GM12878 (cell line): ENCODE data around the gene ADCY5. TPM values are rescaled to one million over a fixed set of nuclear protein-coding genes. Genes with fewer than 3 reads are reported as not detected.

Experiments
- DPF2 ChIP-seq: fragments of 450-650 bp; IDR thresholded peaks from 2 replicates; pipeline ENCODE4 v1.6.1; 2017; ENCODE audit warnings: mild to moderate bottlenecking
- KDM1A ChIP-seq: fragments of 200-600 bp; sonication (generic); IDR thresholded peaks from 2 replicates; pipeline ENCODE4 v1.6.1; 2016; ENCODE audit warnings: borderline replicate concordance
- KLF5 ChIP-seq: fragments of 450-650 bp; IDR thresholded peaks from 2 replicates; pipeline ENCODE4 v1.6.1; 2014; ENCODE audit warnings: mild to moderate bottlenecking; ENCODE audit not compliant: partially characterized antibody
- NFYB ChIP-seq: IDR thresholded peaks from 2 replicates; pipeline ENCODE4 v1.6.1; 2011; ENCODE audit warnings: low read depth, mild to moderate bottlenecking, low read length, improper control_type of control experiment, moderate library complexity; ENCODE audit not compliant: insufficient read depth
- POLR2A ChIP-seq: IDR thresholded peaks from 2 replicates; pipeline ENCODE4 v1.6.1; 2011; ENCODE audit warnings: low read depth, mild to moderate bottlenecking, low read length
- SMAD1 ChIP-seq: fragments of 450-650 bp; IDR thresholded peaks from 2 replicates; pipeline ENCODE4 v1.6.1; 2018; ENCODE audit warnings: mild to moderate bottlenecking, low read depth; ENCODE audit not compliant: partially characterized antibody
- SMAD5 ChIP-seq: IDR thresholded peaks from 2 replicates; pipeline ENCODE4 v1.6.1; 2016; ENCODE audit warnings: antibody characterized with exemption, low read depth
- SMARCA5 ChIP-seq: fragments of 450-650 bp; IDR thresholded peaks from 2 replicates; pipeline ENCODE4 v1.6.1; 2017; ENCODE audit warnings: mild to moderate bottlenecking
- TCF3 ChIP-seq: IDR thresholded peaks from 2 replicates; pipeline ENCODE4 v1.6.1; 2012; ENCODE audit warnings: low read depth, mild to moderate bottlenecking, low read length, borderline replicate concordance; ENCODE audit not compliant: insufficient read depth
- ZNF24 ChIP-seq: fragments of 450-650 bp; IDR thresholded peaks from 2 replicates; pipeline ENCODE4 v1.6.1; 2017; ENCODE audit warnings: antibody characterized with exemption, mild to moderate bottlenecking
- polyA plus RNA-seq, 11 experiments: library from polyadenylated mRNA; depleted of rRNA in 4 of 11; unstranded in 6 of 11; stranded (reverse) in 5 of 11; fragments of >200 nt; fragmentation: Nextera tagmentation in 4 of 11; fragmentation: Illumina TruSeq in 1 of 11; extraction: Ambion mirVana in 4 of 11; extraction: Trizol in 1 of 11; gene quantifications; 1 replicate in 1 of 11; 2 replicates in 10 of 11; pipeline versions ENCODE4 v1.2.1 to v1.2.3, GENCODE V29; 2011 to 2016; ENCODE audit warnings: inconsistent platforms in 2 of 11, missing spikeins in 2 of 11, low read depth in 1 of 11
- total RNA-seq, 4 experiments: library from RNA; depleted of rRNA in 3 of 4; stranded (reverse); fragments of >200 nt in 3 of 4; fragmentation: Illumina TruSeq in 1 of 4; extraction: Trizol in 1 of 4; gene quantifications; 2 replicates each; pipeline versions ENCODE4 v1.2.1 to v1.2.3, GENCODE V29; 2013 to 2021
- TF ChIP-seq, protein P1 (sequence below): IDR thresholded peaks from 2 replicates; pipeline ENCODE4 v1.6.1; 2012; ENCODE audit warnings: improper control_type of control experiment, low read depth, low read length; ENCODE audit not compliant: insufficient replicate concordance
- TF ChIP-seq, protein P2 (sequence below): fragments of 450-650 bp; IDR thresholded peaks from 2 replicates; pipeline ENCODE4 v1.6.1; 2017; ENCODE audit warnings: borderline replicate concordance
- TF ChIP-seq, protein P3 (sequence below): fragments of 450-650 bp; IDR thresholded peaks from 2 replicates; pipeline ENCODE4 v1.6.1; 2018; ENCODE audit warnings: borderline replicate concordance, mild to moderate bottlenecking; ENCODE audit not compliant: partially characterized antibody

The ADCY5 gene
- total and polyA plus RNA-seq, 10 of the 15 experiments (the other 5 are each of a cell fraction or from before 2014, with no cell fraction given) = under 0.01 to 0.24 (median 0.02) TPM; not detected in 4

DNA sequence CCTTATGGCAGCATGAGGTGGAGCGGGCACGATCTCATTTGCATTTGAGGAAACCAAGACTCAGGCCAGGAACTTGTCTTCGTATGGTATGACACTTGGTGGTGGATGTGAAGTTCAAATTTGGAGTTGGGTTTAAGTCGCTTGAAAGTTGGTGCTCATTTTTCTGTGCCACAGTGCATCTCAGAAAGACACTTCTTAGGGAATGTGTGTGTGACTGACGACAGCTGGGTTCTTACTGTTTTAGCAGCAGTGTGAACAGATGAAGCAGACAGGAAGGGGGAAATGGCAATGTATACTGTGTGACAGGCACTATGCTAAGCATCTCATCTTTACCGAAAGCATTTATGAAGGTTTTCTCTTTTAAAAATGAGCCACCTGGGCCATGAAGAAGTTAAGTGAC is 171.8 kb downstream of the ADCY5 start (continued):
- TF ChIP-seq POLR2A (no peak), KLF5 (no peak), TCF3 (no peak), DPF2 (no peak), SMAD1 (no peak), SMAD5 (no peak), NFYB (no peak), ZNF24 (no peak), KDM1A (no peak), SMARCA5 (no peak)
- TF ChIP-seq, protein P1, sequence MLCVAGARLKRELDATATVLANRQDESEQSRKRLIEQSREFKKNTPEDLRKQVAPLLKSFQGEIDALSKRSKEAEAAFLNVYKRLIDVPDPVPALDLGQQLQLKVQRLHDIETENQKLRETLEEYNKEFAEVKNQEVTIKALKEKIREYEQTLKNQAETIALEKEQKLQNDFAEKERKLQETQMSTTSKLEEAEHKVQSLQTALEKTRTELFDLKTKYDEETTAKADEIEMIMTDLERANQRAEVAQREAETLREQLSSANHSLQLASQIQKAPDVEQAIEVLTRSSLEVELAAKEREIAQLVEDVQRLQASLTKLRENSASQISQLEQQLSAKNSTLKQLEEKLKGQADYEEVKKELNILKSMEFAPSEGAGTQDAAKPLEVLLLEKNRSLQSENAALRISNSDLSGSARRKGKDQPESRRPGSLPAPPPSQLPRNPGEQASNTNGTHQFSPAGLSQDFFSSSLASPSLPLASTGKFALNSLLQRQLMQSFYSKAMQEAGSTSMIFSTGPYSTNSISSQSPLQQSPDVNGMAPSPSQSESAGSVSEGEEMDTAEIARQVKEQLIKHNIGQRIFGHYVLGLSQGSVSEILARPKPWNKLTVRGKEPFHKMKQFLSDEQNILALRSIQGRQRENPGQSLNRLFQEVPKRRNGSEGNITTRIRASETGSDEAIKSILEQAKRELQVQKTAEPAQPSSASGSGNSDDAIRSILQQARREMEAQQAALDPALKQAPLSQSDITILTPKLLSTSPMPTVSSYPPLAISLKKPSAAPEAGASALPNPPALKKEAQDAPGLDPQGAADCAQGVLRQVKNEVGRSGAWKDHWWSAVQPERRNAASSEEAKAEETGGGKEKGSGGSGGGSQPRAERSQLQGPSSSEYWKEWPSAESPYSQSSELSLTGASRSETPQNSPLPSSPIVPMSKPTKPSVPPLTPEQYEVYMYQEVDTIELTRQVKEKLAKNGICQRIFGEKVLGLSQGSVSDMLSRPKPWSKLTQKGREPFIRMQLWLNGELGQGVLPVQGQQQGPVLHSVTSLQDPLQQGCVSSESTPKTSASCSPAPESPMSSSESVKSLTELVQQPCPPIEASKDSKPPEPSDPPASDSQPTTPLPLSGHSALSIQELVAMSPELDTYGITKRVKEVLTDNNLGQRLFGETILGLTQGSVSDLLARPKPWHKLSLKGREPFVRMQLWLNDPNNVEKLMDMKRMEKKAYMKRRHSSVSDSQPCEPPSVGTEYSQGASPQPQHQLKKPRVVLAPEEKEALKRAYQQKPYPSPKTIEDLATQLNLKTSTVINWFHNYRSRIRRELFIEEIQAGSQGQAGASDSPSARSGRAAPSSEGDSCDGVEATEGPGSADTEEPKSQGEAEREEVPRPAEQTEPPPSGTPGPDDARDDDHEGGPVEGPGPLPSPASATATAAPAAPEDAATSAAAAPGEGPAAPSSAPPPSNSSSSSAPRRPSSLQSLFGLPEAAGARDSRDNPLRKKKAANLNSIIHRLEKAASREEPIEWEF = no peak
- TF ChIP-seq, protein P2, sequence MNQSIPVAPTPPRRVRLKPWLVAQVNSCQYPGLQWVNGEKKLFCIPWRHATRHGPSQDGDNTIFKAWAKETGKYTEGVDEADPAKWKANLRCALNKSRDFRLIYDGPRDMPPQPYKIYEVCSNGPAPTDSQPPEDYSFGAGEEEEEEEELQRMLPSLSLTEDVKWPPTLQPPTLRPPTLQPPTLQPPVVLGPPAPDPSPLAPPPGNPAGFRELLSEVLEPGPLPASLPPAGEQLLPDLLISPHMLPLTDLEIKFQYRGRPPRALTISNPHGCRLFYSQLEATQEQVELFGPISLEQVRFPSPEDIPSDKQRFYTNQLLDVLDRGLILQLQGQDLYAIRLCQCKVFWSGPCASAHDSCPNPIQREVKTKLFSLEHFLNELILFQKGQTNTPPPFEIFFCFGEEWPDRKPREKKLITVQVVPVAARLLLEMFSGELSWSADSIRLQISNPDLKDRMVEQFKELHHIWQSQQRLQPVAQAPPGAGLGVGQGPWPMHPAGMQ = no peak
- TF ChIP-seq, protein P3, sequence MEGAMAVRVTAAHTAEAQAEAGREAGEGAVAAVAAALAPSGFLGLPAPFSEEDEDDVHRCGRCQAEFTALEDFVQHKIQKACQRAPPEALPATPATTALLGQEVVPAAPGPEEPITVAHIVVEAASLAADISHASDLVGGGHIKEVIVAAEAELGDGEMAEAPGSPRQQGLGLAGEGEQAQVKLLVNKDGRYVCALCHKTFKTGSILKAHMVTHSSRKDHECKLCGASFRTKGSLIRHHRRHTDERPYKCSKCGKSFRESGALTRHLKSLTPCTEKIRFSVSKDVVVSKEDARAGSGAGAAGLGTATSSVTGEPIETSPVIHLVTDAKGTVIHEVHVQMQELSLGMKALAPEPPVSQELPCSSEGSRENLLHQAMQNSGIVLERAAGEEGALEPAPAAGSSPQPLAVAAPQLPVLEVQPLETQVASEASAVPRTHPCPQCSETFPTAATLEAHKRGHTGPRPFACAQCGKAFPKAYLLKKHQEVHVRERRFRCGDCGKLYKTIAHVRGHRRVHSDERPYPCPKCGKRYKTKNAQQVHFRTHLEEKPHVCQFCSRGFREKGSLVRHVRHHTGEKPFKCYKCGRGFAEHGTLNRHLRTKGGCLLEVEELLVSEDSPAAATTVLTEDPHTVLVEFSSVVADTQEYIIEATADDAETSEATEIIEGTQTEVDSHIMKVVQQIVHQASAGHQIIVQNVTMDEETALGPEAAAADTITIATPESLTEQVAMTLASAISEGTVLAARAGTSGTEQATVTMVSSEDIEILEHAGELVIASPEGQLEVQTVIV = no peak
